GM20000 (cell line): ENCODE results near the gene SH2D1A.
"Not testable (repeated sequence)": the region's sequence is repeated elsewhere in the genome, so short reads cannot be mapped to it uniquely, and the experiment has no call there.

Source experiments
- DNase-seq: peaks from one replicate; pipeline ENCODE4 v3.0.0; 2012; ENCODE audit warnings: low spot score
- CTCF ChIP-seq: IDR thresholded peaks from 2 replicates; pipeline ENCODE4 v1.5.1; 2012; ENCODE audit warnings: mild to moderate bottlenecking, control low read depth; ENCODE audit errors: extremely low read depth, missing control alignments

Gene SH2D1A

GRCh38 chrX:124333862-124334261 lies 12.5 kb upstream of the SH2D1A start:
- no peak for DNase-seq
- TF ChIP-seq CTCF: no peak

DNA sequence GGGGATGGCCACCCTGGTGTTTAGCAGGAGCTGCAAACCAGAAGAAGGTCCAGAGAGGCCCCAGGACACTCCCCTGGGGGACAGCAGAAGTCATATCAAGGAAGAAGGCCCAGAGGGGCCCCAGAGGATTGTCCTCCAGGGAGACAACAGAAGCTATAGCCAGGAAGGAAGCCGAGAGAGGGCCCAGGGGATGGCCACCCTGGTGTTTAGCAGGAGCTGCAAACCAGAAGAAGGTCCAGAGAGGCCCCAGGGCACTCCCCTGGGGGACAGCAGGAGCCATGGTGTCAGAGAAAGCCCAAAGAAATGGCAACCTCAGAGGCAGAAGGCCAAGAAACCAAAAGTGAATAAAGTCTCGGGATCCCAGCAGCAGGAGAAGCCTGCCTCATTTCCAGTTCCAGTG lies 11.8 kb upstream of the SH2D1A start:
- DNase-seq: not testable (repeated sequence)

GRCh38 chrX:124335598-124335997 lies 10.8 kb upstream of the SH2D1A start:
- no peak for DNase-seq
- TF ChIP-seq CTCF: no peak

DNA sequence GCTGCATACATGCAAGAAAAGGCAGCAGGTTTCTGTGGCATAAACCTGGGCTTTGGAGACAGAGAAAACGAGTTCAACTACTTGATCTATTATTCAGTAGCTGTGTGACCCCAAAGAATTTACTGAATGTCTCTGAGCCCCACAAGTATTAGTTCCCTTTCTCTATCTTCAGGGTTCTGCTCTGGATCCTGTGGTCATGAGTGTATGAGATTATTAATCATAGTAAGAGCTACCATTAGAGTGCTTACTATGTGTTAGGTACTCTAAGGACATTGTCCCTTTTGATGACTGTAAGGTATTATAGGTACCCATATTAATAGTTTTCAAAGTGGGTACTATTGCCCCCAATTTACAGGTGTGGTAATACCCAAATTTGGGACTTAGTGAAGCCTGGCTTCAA lies 8.4 kb upstream of the SH2D1A start:
- TF ChIP-seq CTCF: no peak
- DNase-seq: no peak

GRCh38 chrX:124338733-124339514 lies 7.4 kb upstream of the SH2D1A start:
- TF ChIP-seq CTCF: no peak
- no peak for DNase-seq

- DNase-seq: no peak
- no peak for TF ChIP-seq CTCF
Measured at GRCh38 chrX:124341396-124342132, 4.8 kb upstream of the SH2D1A start.

DNA sequence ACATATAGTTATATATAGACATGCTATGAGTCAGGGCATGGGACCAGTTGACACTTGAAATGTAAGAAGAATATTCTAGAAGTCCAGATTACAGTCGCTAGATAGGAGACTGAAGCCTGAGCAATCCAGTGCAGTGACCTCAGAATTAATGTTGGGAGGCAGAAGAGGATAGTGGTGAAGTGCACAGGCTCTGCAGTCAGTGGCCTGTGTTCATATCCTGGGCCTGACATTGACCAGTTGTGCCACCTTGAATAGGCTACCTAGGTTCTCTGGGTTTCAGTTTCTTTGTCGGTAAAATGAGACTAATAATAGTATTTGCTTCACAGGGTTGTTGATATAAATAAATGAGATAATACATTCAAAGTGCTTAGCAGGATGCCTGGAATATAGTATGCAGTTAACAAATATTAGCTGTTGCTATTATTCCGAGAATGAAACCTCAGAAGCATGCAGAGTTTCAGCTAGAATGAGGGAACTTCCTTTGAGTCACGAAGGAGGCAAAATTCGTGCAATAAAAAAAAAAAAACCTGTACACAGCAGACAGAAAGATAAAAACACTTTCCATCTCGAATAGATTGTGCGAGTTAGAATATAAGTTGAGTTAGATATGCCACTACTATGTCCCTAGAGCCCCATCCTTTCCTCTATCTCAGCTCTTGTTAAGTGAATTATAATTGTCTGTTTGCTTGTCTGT lies 4.0 kb upstream of the SH2D1A start:
- no peak for DNase-seq
- TF ChIP-seq CTCF: no peak
